Measurements from ENCODE around the gene UBE3D.

DNA sequence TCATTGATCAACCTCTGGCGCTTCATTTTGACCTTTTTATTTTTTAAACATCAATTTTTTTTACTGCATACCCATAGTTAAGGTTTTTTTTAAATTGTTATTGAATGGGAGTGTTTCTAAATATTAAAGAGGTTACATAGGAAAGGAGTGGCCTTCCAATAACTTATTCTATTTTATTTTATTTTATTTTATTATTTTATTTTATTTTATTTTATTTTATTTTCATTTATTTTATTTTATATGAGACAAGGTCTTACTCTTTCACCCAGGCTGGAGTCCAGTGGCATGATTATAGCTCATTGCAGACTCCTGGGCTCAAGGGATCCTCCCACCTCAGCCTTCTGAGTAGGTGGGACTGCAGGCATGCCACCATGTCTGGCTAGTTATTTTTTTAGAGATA is 32.0 kb upstream of the UBE3D start:
- TF ChIP-seq, protein P1, sequence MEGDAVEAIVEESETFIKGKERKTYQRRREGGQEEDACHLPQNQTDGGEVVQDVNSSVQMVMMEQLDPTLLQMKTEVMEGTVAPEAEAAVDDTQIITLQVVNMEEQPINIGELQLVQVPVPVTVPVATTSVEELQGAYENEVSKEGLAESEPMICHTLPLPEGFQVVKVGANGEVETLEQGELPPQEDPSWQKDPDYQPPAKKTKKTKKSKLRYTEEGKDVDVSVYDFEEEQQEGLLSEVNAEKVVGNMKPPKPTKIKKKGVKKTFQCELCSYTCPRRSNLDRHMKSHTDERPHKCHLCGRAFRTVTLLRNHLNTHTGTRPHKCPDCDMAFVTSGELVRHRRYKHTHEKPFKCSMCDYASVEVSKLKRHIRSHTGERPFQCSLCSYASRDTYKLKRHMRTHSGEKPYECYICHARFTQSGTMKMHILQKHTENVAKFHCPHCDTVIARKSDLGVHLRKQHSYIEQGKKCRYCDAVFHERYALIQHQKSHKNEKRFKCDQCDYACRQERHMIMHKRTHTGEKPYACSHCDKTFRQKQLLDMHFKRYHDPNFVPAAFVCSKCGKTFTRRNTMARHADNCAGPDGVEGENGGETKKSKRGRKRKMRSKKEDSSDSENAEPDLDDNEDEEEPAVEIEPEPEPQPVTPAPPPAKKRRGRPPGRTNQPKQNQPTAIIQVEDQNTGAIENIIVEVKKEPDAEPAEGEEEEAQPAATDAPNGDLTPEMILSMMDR (IDR thresholded peaks at IDR 0.05; ENCODE audit: low read depth, low read length, poor library complexity, severe bottlenecking), result no peak
- no peak for TF ChIP-seq EZH2phosphoT487 (IDR thresholded peaks at IDR 0.05; ENCODE audit: borderline replicate concordance, low read length)
